Transverse colon (tissue), 4 donors: Measurements from ENCODE around the gene SUPV3L1.
"Not testable (repeated sequence)": the region's sequence is repeated elsewhere in the genome, so short reads cannot be mapped to it uniquely, and the experiment has no call there.

Experiments used
- CTCF ChIP-seq, 5 experiments: fragments of 200-600 bp in 3 of 5; fragments of 450-650 bp in 2 of 5; sonication (generic) in 3 of 5; IDR thresholded peaks; 1 replicate in 2 of 5; 2 replicates in 3 of 5; pipeline ENCODE4 v1.5.1; 2016 to 2017; ENCODE audit warnings: antibody characterized with exemption in 5 of 5, inconsistent platforms in 3 of 5, mild to moderate bottlenecking in 2 of 5, moderate library complexity in 1 of 5
- POLR2A ChIP-seq: fragments of 450-650 bp; IDR thresholded peaks from one replicate; pipeline ENCODE4 v1.6.1; 2016; ENCODE audit warnings: antibody characterized with exemption, mild to moderate bottlenecking, moderate library complexity
- POLR2AphosphoS5 ChIP-seq, 3 donors: sonication (generic); formaldehyde crosslinking; IDR thresholded peaks; one replicate each; pipeline ENCODE4 v1.6.1; 2016; ENCODE audit warnings: antibody characterized with exemption in 3 of 3

GRCh38 chr10:69175326-69175725 lies 4.7 kb upstream of the SUPV3L1 start:
- TF ChIP-seq POLR2A; CTCF (IDR thresholded peaks at IDR 0.05); POLR2AphosphoS5 (IDR thresholded peaks at IDR 0.05): not testable (repeated sequence)
